Osteocyte (in vitro differentiated cells): ENCODE data around the gene AVPR1B. TPM values are rescaled to one million over a fixed set of nuclear protein-coding genes. Genes with fewer than 3 reads are reported as not detected.

Experiments
- DNase-seq: peaks from one replicate; pipeline ENCODE4 v3.0.0; 2021; ENCODE audit warnings: mixed read lengths; ENCODE audit not compliant: unreplicated experiment; ENCODE audit errors: extremely low spot score
- H3K27ac Mint-ChIP-seq: one replicate; pipeline ENCODE4 v1.8.0; 2021; ENCODE audit warnings: mild to moderate bottlenecking, mixed read lengths; ENCODE audit not compliant: unreplicated experiment
- H3K27me3 Mint-ChIP-seq: one replicate; pipeline ENCODE4 v1.8.0; 2021; ENCODE audit warnings: mixed read lengths; ENCODE audit not compliant: unreplicated experiment
- H3K36me3 Mint-ChIP-seq: one replicate; pipeline ENCODE4 v1.8.0; 2021; ENCODE audit warnings: mixed read lengths; ENCODE audit not compliant: unreplicated experiment
- H3K4me1 Mint-ChIP-seq: one replicate; pipeline ENCODE4 v1.8.0; 2021; ENCODE audit warnings: mixed read lengths; ENCODE audit not compliant: unreplicated experiment
- H3K4me3 Mint-ChIP-seq: one replicate; pipeline ENCODE4 v1.8.0; 2021; ENCODE audit warnings: mild to moderate bottlenecking, moderate library complexity, mixed read lengths; ENCODE audit not compliant: unreplicated experiment
- H3K9me3 Mint-ChIP-seq: one replicate; pipeline ENCODE4 v1.8.0; 2021; ENCODE audit warnings: mixed read lengths; ENCODE audit not compliant: unreplicated experiment
- total RNA-seq: library from RNA; stranded (reverse); gene quantifications from 2 replicates; pipeline ENCODE4 v1.2.1, GENCODE V29; 2021
- TF ChIP-seq, protein P1 (sequence below): fragments of 200-600 bp; sonication (generic); IDR thresholded peaks from 2 replicates; pipeline ENCODE4 v1.5.0; 2021; ENCODE audit warnings: antibody characterized with exemption, mild to moderate bottlenecking, moderate library complexity

AVPR1B gene
- total RNA-seq, 1 donor from 2014 or later = not detected

GRCh38 chr1:206121269-206121668, 4.1 kb upstream of the AVPR1B start:
- Mint-ChIP-seq H3K4me1 (peaks cover 9% of the 10 kb centered on the region), H3K27me3 (peaks cover 67% of the 10 kb centered on the region), H3K27ac (no peak overlapping the region), H3K9me3 (peaks cover 33% of the 10 kb centered on the region), H3K36me3 (no peaks in the 10 kb centered on the region), H3K4me3 (no peak overlapping the region)
- no peak for DNase-seq
- TF ChIP-seq, protein P1, sequence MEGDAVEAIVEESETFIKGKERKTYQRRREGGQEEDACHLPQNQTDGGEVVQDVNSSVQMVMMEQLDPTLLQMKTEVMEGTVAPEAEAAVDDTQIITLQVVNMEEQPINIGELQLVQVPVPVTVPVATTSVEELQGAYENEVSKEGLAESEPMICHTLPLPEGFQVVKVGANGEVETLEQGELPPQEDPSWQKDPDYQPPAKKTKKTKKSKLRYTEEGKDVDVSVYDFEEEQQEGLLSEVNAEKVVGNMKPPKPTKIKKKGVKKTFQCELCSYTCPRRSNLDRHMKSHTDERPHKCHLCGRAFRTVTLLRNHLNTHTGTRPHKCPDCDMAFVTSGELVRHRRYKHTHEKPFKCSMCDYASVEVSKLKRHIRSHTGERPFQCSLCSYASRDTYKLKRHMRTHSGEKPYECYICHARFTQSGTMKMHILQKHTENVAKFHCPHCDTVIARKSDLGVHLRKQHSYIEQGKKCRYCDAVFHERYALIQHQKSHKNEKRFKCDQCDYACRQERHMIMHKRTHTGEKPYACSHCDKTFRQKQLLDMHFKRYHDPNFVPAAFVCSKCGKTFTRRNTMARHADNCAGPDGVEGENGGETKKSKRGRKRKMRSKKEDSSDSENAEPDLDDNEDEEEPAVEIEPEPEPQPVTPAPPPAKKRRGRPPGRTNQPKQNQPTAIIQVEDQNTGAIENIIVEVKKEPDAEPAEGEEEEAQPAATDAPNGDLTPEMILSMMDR = no peak

GRCh38 chr1:206120406-206120805, 3.2 kb upstream of the AVPR1B start:
- Mint-ChIP-seq H3K27me3 (peaks cover 64% of the 10 kb centered on the region), H3K36me3 (no peaks in the 10 kb centered on the region), H3K4me3 (no peak overlapping the region), H3K9me3 (peaks cover 33% of the 10 kb centered on the region), H3K4me1 (peaks cover 9% of the 10 kb centered on the region), H3K27ac (no peak overlapping the region)
- DNase-seq = no peak
- TF ChIP-seq, protein P1 = no peak

DNA sequence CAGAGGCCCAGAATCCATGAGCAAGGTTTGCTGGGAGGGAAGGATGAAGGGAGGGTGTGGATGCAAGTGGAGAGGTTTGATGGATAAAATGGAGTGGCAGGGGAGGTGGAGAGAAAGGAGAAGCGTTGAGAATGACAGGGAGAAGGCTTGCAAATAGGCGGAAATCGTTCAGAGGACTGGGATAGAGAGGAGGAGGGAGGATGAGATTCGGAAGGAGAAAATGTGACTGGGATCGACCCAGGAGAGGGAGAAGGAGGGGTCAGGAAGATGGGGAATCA, 376 bp downstream of the AVPR1B start:
- Mint-ChIP-seq H3K9me3 (peaks cover 18% of the 10 kb centered on the region), H3K4me3 (peak overlapping the region; percentile 67), H3K4me1 (peaks cover 9% of the 10 kb centered on the region), H3K27me3 (peaks cover 52% of the 10 kb centered on the region), H3K36me3 (no peaks in the 10 kb centered on the region), H3K27ac (no peak overlapping the region)
- no peak for DNase-seq
- TF ChIP-seq, protein P1 = no peak

DNA sequence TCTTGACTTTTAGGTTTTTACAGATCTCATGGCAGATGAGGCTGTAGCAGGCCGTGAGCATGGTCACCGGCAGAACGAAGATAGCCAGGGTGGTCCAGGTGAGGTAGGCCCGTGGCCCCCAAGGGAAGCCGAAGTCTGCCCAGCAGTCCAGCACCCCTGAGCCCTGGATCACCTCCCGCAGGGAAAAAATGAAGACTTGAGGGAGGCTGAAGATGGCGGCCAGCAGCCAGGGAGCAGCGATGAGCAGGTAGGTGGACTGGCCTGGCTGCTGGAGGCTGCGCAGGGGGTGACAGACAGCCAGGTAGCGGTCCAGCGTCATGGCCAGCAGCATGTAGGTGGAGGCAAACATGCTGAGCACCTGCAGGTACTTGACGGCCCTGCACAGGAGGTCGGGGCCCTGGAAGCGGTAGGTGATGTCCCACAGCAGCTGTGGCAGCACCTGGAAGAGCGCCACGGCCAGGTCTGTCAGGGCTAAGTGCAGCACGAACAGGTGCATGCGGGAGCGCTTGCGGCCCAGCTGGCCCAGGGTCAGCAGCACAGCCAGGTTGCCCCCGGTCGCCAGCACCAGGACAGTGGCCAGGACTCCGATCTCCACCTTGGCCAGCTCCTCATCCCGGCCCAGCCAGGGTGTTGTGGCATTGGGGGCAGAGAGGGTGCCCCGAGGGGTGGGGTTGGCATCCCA, 856 bp downstream of the AVPR1B start:
- no peaks in the 10 kb centered on the region for H3K36me3 Mint-ChIP-seq
- peak; percentile 82 for DNase-seq
- H3K4me3 Mint-ChIP-seq = peak overlapping the region; percentile 67
- peaks cover 9% of the 10 kb centered on the region for H3K4me1 Mint-ChIP-seq
- TF ChIP-seq, protein P1 = no peak
- H3K27ac Mint-ChIP-seq = no peak overlapping the region
- peaks cover 13% of the 10 kb centered on the region for H3K9me3 Mint-ChIP-seq
- peaks cover 47% of the 10 kb centered on the region for H3K27me3 Mint-ChIP-seq

DNA sequence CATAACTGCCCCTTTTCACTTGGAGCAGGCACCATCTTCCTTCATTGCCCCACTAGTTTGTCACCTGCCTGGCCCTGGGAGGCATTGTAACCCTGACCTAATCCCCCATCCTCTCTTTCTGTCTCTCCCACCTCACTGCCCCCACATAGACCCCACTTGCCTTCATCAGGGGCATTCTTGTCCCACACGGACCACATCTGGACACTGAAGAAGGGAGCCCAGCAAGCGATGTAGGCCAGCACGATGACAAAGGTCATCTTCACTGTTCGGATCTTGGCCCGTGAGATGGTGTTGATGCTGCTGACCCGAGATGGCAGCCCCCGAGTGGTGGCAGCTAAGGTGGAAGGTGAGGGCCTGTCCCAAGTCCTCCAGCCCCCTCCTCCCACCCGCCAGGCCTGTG, 1.4 kb downstream of the AVPR1B start:
- Mint-ChIP-seq H3K4me1 (peaks cover 9% of the 10 kb centered on the region), H3K9me3 (peaks cover 9% of the 10 kb centered on the region), H3K4me3 (no peak overlapping the region), H3K27ac (no peak overlapping the region), H3K36me3 (no peaks in the 10 kb centered on the region), H3K27me3 (peaks cover 42% of the 10 kb centered on the region)
- TF ChIP-seq, protein P1 = no peak
- DNase-seq = peak; percentile 72
